Measurements from ENCODE around the gene AMBN.

The AMBN gene

DNA sequence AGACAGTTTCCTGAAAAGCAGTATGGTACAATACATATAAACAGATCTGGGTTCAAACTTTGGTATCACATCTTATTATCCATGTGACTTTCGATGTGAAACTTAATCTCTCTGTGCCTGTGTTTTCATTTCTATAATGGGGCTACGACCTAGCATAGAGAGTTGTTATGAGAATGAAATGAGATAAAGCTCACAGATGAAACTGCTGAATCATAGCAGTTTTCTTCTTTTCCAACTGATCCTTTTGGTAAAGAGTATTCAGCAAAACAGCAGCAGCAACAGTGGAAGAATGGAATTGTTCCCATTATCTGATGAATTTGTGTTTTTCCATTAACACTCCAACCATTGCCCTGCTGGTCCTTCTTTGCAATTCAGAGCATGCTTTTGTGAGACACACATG lies 16.3 kb downstream of the AMBN start:
- Histone ChIP-seq H4K20me1 (ENCODE audit: control insufficient read depth, insufficient read depth, low read depth, low read length) (no peaks in the 10 kb centered on the region), H3K4me3 (ENCODE audit: low read length) (no peak overlapping the region), H3K79me2 (ENCODE audit: control insufficient read depth, low read length) (no peaks in the 10 kb centered on the region), H3K27ac (ENCODE audit: low read depth, low read length) (no peak overlapping the region), H3K4me2 (ENCODE audit: low read length) (no peak overlapping the region), H3K9me3 (ENCODE audit: control insufficient read depth, insufficient read depth, low read length) (no peaks in the 10 kb centered on the region), H3K36me3 (ENCODE audit: control insufficient read depth, low read length) (no peaks in the 10 kb centered on the region), H3F3A (ENCODE audit: control insufficient read depth, insufficient read depth) (0 out of 2 replicates have a peak, but pooled peaks cover 2% of the 10 kb centered on the region), H3K4me1 (ENCODE audit: control insufficient read depth, low read length) (peaks cover 8% of the 10 kb centered on the region), H3K9me2 (replicated peaks; ENCODE audit: control insufficient read depth, low read length) (no peaks in the 10 kb centered on the region), H3K27me3 (ENCODE audit: control insufficient read depth, low read length) (no peaks in the 10 kb centered on the region)
- TF ChIP-seq, protein P1, sequence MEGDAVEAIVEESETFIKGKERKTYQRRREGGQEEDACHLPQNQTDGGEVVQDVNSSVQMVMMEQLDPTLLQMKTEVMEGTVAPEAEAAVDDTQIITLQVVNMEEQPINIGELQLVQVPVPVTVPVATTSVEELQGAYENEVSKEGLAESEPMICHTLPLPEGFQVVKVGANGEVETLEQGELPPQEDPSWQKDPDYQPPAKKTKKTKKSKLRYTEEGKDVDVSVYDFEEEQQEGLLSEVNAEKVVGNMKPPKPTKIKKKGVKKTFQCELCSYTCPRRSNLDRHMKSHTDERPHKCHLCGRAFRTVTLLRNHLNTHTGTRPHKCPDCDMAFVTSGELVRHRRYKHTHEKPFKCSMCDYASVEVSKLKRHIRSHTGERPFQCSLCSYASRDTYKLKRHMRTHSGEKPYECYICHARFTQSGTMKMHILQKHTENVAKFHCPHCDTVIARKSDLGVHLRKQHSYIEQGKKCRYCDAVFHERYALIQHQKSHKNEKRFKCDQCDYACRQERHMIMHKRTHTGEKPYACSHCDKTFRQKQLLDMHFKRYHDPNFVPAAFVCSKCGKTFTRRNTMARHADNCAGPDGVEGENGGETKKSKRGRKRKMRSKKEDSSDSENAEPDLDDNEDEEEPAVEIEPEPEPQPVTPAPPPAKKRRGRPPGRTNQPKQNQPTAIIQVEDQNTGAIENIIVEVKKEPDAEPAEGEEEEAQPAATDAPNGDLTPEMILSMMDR (IDR thresholded peaks at IDR 0.05; ENCODE audit: low read depth, low read length, poor library complexity, severe bottlenecking) = no peak
- TF ChIP-seq EZH2phosphoT487 (IDR thresholded peaks at IDR 0.05; ENCODE audit: borderline replicate concordance, low read length) = no peak

DNA sequence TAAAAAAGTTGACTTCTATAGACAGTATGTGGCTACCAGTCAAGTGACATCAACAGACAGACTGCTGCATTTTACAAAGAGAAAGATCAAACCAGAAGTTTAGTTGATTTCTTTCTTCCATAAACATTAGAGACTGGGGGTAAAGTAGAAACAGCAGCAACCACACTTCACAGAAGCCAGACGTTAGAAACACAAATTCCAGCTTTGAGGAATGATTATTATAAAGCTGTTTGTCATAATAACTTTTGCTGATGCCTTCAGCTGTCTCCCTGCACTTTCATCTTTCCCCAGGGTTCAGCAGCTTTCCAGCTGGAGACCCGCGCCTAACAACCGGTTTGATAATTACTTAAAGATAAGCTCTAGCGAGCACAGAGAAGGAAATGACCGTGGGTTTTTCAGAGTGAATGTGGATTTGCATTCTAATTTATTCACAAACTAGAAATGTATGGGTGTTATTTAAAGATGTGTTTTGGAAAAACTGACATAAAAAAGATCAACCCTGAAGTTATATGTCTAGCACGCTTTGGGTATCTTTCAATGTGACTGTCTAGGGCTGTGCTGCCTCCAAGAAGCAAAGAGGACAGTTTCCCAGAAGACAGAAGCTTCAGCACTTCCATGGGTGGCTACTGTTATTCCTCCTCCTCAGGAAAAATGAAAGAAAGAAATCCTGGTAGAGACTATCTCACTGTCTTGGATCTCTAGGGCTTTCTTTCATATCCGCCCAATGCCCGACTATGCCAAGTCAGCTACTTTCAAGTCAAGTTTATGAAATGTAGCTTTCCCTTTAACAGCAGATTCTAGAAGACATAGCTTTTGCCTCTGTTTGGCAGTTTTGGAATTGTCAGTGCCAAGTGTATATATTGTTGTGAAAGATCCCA lies 21.5 kb downstream of the AMBN start:
- Histone ChIP-seq H3K27ac (ENCODE audit: low read depth, low read length) (peak overlapping the region; percentile 30), H3F3A (ENCODE audit: control insufficient read depth, insufficient read depth) (no peaks in the 10 kb centered on the region), H3K79me2 (ENCODE audit: control insufficient read depth, low read length) (no peaks in the 10 kb centered on the region), H4K20me1 (ENCODE audit: control insufficient read depth, insufficient read depth, low read depth, low read length) (no peaks in the 10 kb centered on the region), H3K4me3 (ENCODE audit: low read length) (peak overlapping the region; percentile 56), H3K36me3 (ENCODE audit: control insufficient read depth, low read length) (no peaks in the 10 kb centered on the region), H3K27me3 (ENCODE audit: control insufficient read depth, low read length) (no peaks in the 10 kb centered on the region), H3K4me2 (ENCODE audit: low read length) (peak overlapping the region; percentile 72), H3K9me2 (replicated peaks; ENCODE audit: control insufficient read depth, low read length) (no peaks in the 10 kb centered on the region), H3K4me1 (ENCODE audit: control insufficient read depth, low read length) (peaks cover 43% of the 10 kb centered on the region), H3K9me3 (ENCODE audit: control insufficient read depth, insufficient read depth, low read length) (no peaks in the 10 kb centered on the region)
- no peak for TF ChIP-seq EZH2phosphoT487 (IDR thresholded peaks at IDR 0.05; ENCODE audit: borderline replicate concordance, low read length)
- TF ChIP-seq, protein P1 (IDR thresholded peaks at IDR 0.05; ENCODE audit: low read depth, low read length, poor library complexity, severe bottlenecking) = no peak

DNA sequence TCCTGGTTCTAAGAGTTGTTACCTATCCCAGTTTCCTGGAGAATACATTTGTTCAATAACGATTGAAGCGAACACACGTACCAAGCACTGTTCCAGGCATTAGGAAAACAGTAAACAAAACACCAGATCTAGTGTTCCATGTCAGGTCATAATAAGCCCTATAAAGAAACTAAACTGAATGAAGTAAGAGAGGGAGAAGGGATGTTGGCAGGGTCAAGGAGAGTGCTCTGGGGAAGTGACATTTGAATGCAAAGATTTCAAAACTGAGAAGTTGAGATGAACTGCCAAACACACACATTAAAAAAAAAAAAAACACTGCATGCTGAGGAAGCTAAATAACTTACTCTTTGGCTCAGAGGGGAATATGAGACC lies 22.1 kb downstream of the AMBN start:
- peaks cover 43% of the 10 kb centered on the region for H3K4me1 ChIP-seq (ENCODE audit: control insufficient read depth, low read length)
- no peaks in the 10 kb centered on the region for H4K20me1 ChIP-seq (ENCODE audit: control insufficient read depth, insufficient read depth, low read depth, low read length)
- H3K9me3 ChIP-seq (ENCODE audit: control insufficient read depth, insufficient read depth, low read length) = no peaks in the 10 kb centered on the region
- no peaks in the 10 kb centered on the region for H3K9me2 ChIP-seq (replicated peaks; ENCODE audit: control insufficient read depth, low read length)
- H3K4me2 ChIP-seq (ENCODE audit: low read length) = peak overlapping the region; percentile 72
- no peaks in the 10 kb centered on the region for H3K27me3 ChIP-seq (ENCODE audit: control insufficient read depth, low read length)
- H3F3A ChIP-seq (ENCODE audit: control insufficient read depth, insufficient read depth) = no peaks in the 10 kb centered on the region
- peak overlapping the region; percentile 30 for H3K27ac ChIP-seq (ENCODE audit: low read depth, low read length)
- H3K4me3 ChIP-seq (ENCODE audit: low read length) = peak overlapping the region; percentile 56
- H3K36me3 ChIP-seq (ENCODE audit: control insufficient read depth, low read length) = no peaks in the 10 kb centered on the region
- TF ChIP-seq, protein P1 (IDR thresholded peaks at IDR 0.05; ENCODE audit: low read depth, low read length, poor library complexity, severe bottlenecking) = no peak
- TF ChIP-seq EZH2phosphoT487 (IDR thresholded peaks at IDR 0.05; ENCODE audit: borderline replicate concordance, low read length) = no peak
- H3K79me2 ChIP-seq (ENCODE audit: control insufficient read depth, low read length) = no peaks in the 10 kb centered on the region

Measured in DOHH2 (cell line).